Measurements from ENCODE around the gene PGM2.

DNA sequence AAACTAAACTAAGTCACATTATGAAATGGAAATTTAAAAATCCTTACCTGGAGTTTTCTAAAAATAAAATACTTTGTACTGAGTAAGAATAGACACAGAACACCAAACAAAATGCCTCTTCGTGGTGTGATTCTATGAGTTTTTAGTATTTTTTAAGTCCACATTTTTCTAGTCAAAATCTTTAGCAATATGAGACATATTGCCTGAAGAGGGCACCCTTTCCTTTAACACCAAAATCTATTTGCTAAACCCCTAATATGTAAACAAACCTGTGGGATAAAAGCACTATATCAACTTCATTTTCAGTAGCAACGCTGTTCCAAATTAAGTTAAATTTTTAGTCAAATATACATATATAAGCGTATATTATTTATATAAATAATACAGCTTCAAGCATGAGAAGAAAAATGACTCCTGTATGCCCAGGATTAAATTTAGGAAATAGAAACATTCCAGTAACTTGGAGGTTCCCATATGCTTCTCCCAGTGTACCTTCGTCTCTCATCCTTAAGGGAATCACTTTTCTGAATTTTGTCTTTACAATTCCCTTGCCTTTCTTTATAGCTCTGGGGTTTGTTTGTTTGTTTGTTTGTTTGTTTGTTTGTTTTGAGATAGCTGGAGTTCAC is 23.0 kb upstream of the PGM2 start:
- TF ChIP-seq, protein P1, sequence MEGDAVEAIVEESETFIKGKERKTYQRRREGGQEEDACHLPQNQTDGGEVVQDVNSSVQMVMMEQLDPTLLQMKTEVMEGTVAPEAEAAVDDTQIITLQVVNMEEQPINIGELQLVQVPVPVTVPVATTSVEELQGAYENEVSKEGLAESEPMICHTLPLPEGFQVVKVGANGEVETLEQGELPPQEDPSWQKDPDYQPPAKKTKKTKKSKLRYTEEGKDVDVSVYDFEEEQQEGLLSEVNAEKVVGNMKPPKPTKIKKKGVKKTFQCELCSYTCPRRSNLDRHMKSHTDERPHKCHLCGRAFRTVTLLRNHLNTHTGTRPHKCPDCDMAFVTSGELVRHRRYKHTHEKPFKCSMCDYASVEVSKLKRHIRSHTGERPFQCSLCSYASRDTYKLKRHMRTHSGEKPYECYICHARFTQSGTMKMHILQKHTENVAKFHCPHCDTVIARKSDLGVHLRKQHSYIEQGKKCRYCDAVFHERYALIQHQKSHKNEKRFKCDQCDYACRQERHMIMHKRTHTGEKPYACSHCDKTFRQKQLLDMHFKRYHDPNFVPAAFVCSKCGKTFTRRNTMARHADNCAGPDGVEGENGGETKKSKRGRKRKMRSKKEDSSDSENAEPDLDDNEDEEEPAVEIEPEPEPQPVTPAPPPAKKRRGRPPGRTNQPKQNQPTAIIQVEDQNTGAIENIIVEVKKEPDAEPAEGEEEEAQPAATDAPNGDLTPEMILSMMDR (IDR thresholded peaks at IDR 0.05): peak; percentile 62 to 69 (median 66)
- no peak for TF ChIP-seq POLR2A (IDR thresholded peaks at IDR 0.05)
